NOMO-1 treated with DMSO at 0.1 percent for 48 hours (cell line): ENCODE data around the gene CD55.

Experiments
- DNase-seq: peaks from one replicate; lab custom pipeline; 2025; ENCODE audit not compliant: unreplicated experiment; lab: John Stamatoyannopoulos, UW

CD55 gene

DNA sequence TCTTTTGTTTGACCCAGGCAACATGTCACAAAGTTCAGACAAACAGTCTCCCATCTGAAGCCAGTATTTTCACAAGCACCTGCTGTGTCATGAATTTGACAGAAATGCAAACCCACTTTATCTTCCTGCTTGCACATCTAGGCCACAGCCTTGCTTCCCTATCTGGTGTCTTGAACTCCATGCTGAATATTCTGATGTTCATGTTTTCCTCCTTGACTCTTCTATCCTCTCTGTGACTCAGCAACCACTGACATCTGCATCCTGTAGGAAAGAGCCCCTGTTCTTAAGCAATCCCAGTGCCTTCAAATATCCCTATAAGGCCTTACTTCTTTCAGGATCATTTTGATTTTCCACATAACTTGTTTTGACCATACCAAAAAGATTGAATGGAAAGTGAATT is 6.5 kb downstream of the CD55 start:
- DNase-seq, result no peak

GRCh38 chr1:207328908-207329440 is 7.5 kb downstream of the CD55 start:
- DNase-seq, result no peak

DNA sequence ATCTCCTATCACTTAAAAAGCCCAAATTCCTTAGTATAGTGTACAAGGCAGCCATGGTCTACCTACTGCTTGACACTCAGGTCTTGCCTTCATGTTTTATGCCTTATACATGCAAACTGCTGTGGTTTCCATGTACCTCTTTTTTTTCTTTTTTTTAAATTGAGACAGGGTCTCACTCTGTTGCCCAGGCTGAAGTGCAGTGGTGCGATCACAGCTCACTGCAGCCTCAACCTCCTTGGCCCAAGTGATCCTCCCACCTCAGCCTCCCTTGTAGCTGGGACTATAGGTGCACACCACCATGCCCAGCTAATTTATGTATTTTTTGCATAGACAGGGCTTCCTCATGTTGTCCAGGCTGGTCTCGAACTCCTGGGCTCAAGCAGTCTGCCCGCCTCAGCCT is 8.0 kb downstream of the CD55 start:
- DNase-seq, result no peak

GRCh38 chr1:207330011-207330710 is 8.7 kb downstream of the CD55 start:
- DNase-seq, result no peak

DNA sequence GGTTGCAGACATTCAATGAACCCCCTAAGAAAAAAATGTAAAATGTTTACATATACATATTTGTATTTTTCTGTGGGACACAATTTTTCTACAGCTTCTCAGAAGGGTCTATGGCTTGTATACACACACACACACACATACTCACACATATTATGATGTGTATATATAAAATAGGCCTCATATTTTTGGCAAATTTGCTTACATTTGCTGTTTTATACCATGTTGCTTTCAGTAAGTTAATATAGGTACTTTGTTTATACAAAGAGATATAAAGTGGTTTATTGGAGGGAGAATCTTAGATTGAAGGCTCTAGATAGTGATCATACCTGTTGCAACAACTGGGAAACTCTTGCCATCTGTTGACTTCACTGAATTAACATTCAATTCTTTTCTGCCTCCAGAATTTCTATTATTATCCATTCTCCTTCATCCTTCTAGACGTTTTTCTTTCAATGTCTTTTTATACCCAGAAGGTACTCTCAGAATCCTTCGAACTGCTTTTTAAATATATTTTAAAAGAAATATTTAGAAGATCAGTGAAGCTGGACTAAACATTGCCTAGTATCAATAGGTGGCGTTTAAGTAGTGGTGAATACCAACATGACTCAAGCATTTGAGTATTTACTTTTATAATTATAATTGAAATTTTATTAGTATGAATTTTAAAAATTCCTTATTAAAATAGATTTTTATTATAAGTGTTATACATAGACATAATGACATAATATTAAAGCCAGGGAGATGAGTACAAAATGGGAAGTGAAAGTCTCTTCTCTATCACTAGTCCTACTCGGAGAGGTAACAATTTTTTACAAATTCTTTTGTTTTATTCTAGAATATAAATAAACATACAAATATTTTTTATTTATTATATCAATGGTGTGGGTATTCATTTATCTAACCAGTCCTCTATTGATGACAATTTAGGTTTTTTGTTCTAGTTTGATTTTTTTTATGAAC is 10.2 kb downstream of the CD55 start:
- peak; percentile 59 for DNase-seq

DNA sequence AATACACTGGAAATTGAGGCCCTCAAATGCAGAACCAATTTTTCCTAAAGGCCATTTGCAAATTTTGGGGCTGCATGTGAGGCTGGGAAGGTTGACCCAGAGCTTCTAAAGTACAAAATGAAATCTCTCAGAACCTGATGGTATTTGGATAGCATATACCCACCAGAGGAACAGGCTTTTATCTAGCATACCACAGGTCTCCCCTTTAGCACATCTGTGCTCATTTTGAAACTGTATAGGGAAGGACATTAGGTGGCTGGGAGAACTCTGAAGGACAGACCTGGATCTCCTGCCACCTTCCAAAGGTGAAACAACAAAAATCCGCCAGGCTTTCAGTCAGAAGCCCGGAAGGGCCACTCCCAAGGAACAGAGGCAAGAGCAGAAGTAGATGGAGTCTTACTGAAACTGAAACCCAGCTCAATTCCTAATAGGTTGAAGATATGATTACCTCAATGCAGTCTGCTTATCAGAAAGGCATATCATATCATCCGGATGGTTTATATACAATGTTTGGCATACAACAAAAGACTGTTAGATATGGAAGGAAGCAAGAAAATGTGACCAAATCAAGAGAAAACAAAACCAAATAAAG is 11.6 kb downstream of the CD55 start:
- DNase-seq, result no peak

GRCh38 chr1:207333620-207334019 is 12.1 kb downstream of the CD55 start:
- no peak for DNase-seq

DNA sequence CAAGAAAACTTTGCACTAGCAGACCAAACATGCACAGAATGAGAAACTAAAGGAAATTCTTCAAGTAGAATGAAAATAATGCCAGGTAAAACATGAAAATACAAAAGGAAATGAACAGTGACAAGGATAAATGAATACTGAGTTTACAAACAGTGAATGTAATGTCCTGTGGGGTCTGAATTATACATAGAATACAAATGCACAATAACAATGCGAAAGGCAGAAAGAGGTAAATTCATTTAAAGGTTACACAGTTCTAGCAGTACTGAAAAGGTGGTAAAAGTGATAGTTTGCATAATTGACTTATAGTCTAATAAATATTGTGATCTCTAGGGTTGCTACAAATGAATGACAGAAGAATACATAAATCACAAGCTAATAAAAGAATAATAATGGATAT is 12.9 kb downstream of the CD55 start:
- no peak for DNase-seq

DNA sequence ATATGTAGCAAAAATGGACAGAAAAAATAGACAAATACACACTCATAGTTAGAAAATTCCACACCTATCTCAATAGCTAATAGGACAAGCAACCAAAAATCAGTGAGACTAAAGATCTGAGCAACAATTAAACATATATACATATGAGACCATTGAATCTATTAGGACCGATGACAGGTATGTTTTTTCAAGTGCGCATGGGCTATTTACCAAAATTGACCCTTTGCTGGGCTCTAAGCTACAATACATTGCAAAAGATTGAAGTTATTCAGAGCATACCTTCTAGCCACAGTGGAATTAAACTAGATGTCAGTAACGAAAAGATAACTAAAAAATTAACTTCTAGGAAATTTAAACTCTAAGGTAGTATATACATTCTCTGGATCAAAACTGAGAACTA is 13.7 kb downstream of the CD55 start:
- DNase-seq, result no peak

- peak; percentile 95 for DNase-seq
These were observed 14.4 kb downstream of the CD55 start for GRCh38 chr1:207335695-207336363.

DNA sequence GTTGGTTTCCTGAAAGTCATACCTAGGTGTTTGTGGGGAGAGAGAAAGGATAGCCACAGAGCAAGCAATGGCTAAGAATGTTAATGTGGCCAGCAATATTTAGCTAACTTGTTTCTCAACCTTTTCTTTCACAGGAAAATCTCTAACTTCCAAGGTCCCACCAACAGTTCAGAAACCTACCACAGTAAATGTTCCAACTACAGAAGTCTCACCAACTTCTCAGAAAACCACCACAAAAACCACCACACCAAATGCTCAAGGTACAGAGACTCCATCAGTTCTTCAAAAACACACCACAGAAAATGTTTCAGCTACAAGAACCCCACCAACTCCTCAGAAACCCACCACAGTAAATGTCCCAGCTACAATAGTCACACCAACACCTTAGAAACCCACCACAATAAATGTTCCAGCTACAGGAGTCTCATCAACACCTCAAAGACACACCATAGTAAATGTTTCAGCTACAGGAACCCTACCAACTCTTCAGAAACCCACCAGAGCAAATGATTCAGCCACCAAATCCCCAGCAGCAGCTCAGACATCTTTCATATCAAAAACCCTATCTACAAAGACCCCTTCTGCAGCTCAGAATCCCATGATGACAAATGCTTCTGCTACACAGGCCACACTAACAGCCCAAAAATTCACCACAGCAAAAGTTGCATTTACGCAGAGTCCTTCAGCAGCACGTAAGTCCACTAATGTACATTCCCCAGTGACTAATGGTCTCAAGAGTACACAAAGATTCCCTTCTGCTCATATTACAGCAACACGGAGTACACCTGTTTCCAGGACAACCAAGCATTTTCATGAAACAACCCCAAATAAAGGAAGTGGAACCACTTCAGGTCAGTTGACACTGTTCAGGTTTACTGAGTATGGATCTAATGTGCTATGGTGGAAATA is 15.3 kb downstream of the CD55 start:
- DNase-seq, result peak; percentile 67

GRCh38 chr1:207342332-207342731 is 20.9 kb downstream of the CD55 start:
- no peak for DNase-seq

DNA sequence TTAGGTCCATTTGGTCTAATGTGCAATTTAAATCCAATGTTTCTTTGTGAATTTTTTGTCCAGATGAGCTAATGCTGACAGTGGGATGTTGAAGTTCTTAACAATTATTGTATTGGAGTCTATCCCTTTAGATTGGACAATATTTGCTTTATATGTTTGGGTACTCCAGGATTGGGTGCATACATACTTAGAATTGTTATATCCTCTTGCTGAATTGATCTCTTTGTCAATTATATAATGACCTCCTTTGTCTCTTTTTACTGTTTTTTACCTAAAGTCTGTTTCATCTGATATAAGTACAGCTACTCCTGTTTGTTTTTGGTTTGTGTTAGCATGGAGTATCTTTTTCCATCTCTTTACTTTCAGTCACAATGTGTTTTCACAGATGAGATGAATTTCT is 22.2 kb downstream of the CD55 start:
- DNase-seq, result no peak

GRCh38 chr1:207344221-207344620 is 22.7 kb downstream of the CD55 start:
- DNase-seq, result no peak

- no peak for DNase-seq
These were observed 24.4 kb downstream of the CD55 start for GRCh38 chr1:207345644-207346477.

DNA sequence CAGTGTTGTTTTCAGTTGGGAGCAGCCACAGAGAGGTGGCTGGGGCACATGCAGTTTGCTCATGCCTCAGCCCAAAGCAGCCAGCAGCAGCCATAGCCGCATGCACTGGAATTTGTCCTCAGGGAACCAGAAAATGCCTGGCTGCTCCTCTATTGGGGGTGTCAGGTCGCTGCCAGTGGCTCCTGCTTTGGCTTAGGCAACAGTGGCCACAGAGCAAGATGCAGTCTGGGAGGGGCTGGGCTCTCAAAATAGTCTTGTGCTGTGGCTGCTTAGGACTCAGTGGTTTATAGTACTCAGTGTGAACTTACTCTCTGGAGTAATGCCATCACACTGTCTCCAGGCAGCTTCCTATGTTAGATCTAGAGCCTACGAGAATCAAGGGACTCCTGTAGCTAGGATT is 25.0 kb downstream of the CD55 start:
- no peak for DNase-seq

GRCh38 chr1:207349979-207350378 is 28.5 kb downstream of the CD55 start:
- DNase-seq, result no peak

DNA sequence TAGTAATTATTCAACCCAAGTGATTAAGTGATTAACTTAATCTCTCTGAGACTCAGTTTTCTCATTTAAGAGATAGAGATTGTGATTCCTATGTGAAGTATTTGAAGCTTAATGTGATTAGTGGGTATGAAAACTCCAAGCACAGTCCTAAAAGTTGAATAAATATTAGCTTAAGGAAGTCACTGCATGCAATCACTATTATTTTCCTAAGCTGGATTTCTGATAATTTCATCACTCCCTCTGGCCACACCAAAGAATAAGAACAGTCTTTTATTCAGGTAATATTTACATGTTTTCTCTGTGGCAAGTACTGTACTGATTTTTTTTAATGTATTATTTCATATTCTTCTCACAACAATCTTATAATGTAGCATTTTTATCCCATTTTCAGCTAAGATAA is 31.1 kb downstream of the CD55 start:
- DNase-seq, result no peak

DNA sequence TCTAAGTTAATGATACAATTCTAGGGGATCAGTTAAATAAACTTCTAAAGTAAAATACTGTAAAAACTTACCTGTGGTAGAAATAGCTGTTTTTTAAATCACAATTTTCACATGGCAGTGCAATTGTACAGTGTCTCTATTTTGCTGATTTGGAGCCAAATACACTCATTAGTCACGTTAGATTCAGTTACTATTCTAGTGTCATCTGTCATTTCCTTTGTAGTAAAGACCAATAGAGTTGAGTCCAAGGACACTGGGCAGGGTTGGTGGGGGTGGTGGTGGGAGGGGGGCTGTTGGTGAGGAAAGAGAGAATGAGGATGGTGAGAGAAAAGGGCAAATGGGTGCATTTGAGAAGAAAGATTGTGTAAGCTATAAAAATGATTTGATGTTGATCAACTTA is 33.6 kb downstream of the CD55 start:
- no peak for DNase-seq
